NT2/D1 (cell line): Measurements from ENCODE around the gene CYB5R4.

Experiments used
- SUZ12 ChIP-seq: IDR thresholded peaks from 2 replicates; pipeline ENCODE4 v1.6.1; 2011; ENCODE audit not compliant: insufficient read length, insufficient read depth; ENCODE audit errors: extremely low read depth
- ZNF274 ChIP-seq: IDR thresholded peaks from 2 replicates; pipeline ENCODE4 v1.6.1; 2011; ENCODE audit warnings: mild to moderate bottlenecking, low read depth, low read length

DNA sequence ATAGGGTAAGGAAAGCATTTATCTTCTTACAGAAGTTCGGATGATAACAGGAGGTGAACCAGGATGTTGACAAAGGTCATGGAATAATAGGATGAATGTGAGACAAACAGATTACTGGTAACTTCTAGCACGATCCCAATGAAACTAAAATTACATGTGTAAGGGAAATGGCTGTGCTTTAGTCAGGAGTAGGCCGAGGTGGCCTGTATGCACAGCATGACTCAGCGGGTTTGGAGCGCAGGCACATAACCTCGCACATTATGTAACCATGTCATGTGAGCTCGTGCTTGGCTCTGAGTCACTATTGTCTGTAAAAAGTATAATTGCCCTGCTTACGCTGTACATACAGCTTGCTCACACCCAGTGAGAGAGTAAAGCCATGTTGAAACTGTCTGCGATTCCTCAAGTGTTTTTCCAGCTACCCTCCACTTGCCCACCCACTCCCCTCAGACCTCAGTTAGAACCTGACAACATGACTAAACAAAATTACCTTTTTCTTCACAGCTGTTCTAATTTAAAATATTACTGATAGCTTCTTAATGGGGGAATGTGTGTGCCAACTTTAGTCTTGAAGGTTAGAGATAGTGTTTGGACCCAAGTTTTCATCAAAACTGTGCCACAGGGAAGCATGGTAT, 8.2 kb downstream of the CYB5R4 start:
- TF ChIP-seq ZNF274: no peak
- no peak for TF ChIP-seq SUZ12
